Activated CD8-positive, alpha-beta memory T cell treated with anti-CD3 and anti-CD28 coated beads for 48 hours (primary cell): Measurements from ENCODE around the gene TASL.
"Not testable (repeated sequence)": the region's sequence is repeated elsewhere in the genome, so short reads cannot be mapped to it uniquely, and the experiment has no call there.

Source experiments
- DNase-seq, 3 experiments: peaks; one replicate each; pipeline ENCODE4 v3.0.0-alpha.2; 2020; ENCODE audit warnings: low read depth in 2 of 3, low spot score in 2 of 3

TASL gene

GRCh38 chrX:30577362-30577991, at the start of gene TASL:
TSS of gene TASL (minus strand) at chrX:30577766. CDS start at chrX:30560355, 17,411 bp downstream.
- no peak for DNase-seq

- no peak for DNase-seq
These were observed 48.8 kb upstream of the TASL start for GRCh38 chrX:30626402-30626801.

- no peak for DNase-seq
These were observed 44.8 kb upstream of the TASL start for GRCh38 chrX:30622361-30622760.

GRCh38 chrX:30620980-30621618, 43.5 kb upstream of the TASL start:
- no peak for DNase-seq

- DNase-seq, result no peak
These were observed 42.6 kb upstream of the TASL start for GRCh38 chrX:30620125-30620524.

- no peak for DNase-seq
These were observed 40.7 kb upstream of the TASL start for GRCh38 chrX:30618160-30618765.

- DNase-seq, result no peak
These were observed 37.7 kb upstream of the TASL start for GRCh38 chrX:30615229-30615628.

GRCh38 chrX:30613721-30614120, 36.2 kb upstream of the TASL start:
- no peak for DNase-seq

- DNase-seq, result no peak
These were observed 34.7 kb upstream of the TASL start for GRCh38 chrX:30612250-30612655.

GRCh38 chrX:30610026-30610425, 32.5 kb upstream of the TASL start:
- no peak for DNase-seq

GRCh38 chrX:30607155-30607554, 29.6 kb upstream of the TASL start:
- no peak for DNase-seq

- not testable (repeated sequence) for DNase-seq
These were observed 23.0 kb upstream of the TASL start for GRCh38 chrX:30600269-30601176.

GRCh38 chrX:30597216-30598012, 19.8 kb upstream of the TASL start:
- no peak for DNase-seq

GRCh38 chrX:30593440-30594200, 16.1 kb upstream of the TASL start:
- DNase-seq, result no peak

- no peak for DNase-seq
These were observed 15.3 kb upstream of the TASL start for GRCh38 chrX:30592831-30593230.

- DNase-seq, result no peak
These were observed 12.8 kb upstream of the TASL start for GRCh38 chrX:30590368-30590767.

- no peak for DNase-seq
These were observed 11.8 kb upstream of the TASL start for GRCh38 chrX:30589146-30589888.

GRCh38 chrX:30586516-30586915, 8.9 kb upstream of the TASL start:
- no peak for DNase-seq

GRCh38 chrX:30582664-30583063, 5.1 kb upstream of the TASL start:
- no peak for DNase-seq
